GM21390 (cell line): ENCODE results near the gene GUCY1A2.

Experiments
- ATAC-seq: cut with Tn5 transposase; IDR thresholded peaks from one replicate; pipeline ENCODE4 v1.9.1; 2021; ENCODE audit not compliant: unreplicated experiment

GUCY1A2 gene

DNA sequence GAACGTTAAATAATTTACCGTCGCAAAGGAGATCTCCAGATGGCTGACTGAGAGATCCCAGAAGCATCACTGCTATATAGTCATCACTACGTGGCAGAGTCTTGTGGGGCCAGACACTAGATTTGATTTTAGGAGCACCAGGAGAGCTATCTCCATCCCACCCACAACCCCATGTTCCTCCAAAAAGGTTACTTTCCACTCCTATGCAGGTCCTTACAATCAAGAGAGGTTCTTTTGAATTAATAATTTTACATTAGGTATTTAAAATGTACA, 19.4 kb downstream of the GUCY1A2 start:
- no peak for ATAC-seq

DNA sequence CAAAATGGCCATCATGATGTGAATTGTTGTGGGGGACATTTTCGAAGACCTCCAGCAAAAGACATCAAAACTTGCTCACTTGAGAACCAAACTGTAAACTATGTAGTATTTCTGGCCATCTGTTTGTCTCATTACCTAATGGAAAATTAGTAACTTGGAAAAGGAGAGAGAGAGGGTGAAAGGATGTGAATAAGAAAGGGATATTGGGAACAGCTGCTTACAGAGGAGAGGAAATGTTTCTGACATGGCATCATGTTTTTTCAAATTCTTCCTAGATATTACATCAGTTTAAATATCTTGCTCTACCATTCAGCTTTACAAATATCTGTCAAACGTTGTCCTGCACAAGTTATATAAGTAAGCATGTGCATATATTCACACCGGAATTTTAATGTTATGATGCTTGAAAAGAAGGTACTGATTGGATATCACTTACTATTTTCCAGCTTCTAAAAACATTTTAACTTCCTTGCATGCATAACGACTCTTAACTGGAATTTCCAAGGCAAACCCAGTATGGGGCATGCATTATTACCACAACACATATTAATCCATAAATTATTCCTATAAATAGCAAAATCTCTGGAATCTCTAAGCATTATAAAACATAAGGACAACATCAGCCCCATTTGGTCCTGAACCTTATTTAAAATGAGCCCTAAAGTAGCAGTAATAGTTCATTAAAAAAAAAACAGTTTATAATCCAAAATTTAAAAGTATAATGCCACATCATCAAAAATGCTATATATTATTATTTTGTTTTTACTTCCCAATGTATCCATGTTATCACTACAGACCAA, 20.0 kb downstream of the GUCY1A2 start:
- ATAC-seq: no peak

DNA sequence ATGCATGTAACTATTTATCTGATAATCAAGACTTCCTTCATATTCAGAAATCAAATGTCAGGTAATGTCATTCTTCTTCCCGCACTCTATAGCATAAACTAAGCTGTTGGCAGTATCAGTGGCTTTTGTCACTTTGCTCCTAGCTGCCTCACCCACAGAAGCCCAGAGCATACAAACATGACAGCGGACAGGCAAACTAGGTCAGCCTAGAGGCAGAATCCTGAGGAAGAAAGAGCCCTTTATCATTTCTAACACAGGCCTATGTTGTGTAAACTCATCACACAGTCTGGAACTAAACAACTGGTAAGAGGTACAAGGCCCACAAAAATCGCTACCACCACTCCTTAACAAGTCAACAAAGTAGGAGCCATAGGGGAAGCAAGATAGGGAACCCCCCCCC, 21.0 kb downstream of the GUCY1A2 start:
- no peak for ATAC-seq

DNA sequence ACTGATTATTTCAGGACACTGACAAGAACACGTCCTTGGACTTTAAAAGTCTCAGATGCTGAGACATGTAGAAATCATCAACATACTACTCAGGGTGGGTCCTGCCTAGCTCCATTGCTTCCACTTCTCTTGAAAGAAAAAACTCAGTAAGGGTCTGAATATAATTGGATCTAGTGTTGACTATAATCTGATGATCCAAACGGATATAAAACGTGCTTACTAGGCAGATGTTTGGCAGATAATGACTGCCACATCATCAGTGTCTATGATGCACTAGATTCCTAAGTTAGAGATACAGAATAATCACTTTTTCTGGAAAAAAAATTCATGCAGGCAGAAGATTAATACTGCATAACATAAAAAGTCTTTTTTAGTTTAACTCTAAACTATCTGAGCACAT, 21.6 kb downstream of the GUCY1A2 start:
- ATAC-seq: no peak

DNA sequence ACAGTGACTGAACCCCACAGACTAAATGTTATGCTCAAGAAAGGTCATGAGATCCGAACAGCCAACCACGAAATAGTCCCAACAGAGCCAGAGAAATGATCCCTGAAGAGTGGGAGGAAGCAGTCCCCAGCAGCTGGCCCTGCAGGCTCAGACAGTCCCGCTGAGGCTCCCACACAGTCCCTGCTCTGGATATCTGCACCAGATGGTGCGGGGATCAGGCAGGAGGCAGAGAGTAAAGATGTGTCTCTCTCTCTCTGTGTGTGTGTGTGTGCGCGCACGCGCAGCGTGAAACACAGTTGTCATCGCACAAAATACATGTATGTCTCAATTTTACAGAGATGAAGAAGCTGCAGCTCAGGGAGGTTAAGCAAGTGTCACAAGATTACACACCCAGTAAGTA, 27.9 kb downstream of the GUCY1A2 start:
- no peak for ATAC-seq

DNA sequence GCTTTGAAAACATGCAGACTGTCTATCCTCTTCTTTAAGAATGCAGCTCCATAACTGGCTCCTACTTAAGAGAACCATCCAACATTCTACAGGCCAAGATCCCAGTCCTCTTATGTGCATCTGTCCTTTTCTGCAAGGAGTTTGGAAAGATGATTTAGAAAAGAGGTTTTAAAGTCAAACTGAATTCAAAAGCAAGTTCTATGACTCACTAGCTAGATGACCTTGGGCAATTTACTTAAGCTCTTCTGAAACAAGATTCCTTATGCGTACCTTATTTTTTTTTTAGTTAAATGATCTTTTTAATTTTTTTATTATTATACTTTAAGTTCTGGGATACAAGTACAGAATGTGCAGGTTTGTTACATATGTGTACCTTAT, 29.2 kb downstream of the GUCY1A2 start:
- no peak for ATAC-seq

DNA sequence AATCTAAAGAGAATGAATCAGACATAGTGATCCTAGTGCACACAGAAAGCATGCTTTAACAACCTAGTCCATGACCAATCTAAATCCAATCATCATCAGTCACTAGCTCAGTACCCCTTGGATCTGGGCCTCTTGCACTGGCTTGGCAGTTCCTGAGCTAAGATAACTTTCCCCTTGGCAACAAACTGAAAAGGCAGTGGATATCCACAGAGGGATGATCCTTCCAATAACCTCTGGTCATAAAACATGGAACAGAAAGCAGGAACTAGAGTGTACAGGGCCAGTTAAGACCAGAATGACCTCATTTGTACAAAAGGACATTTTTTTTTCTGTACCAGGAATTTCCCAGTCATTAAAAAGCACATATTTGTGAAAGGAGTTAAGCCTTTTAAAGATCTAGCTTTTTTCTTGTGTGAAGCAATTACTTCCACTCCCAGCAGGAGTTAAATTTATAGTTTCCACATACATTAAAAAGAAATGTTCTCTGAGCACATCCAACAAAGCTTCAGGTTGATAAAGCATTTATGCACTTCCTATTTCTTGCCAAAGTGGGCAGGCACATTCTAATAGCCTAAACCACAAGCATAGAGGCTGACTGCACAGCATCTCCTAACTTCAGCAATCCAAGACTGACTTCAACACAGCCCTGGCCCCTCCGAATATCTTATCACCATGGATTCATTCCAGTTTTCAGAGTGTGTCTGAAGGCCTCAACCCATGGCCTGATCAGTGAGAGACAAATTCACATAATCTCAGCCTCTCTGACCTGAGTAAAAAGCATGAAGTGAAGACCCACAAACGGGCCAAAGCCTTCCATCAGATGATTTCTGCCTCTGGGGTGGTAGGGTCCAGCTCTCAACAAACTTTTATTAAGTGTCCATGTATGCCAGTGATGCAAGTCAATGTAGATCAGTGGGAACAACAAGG, 29.9 kb downstream of the GUCY1A2 start:
- ATAC-seq: no peak

DNA sequence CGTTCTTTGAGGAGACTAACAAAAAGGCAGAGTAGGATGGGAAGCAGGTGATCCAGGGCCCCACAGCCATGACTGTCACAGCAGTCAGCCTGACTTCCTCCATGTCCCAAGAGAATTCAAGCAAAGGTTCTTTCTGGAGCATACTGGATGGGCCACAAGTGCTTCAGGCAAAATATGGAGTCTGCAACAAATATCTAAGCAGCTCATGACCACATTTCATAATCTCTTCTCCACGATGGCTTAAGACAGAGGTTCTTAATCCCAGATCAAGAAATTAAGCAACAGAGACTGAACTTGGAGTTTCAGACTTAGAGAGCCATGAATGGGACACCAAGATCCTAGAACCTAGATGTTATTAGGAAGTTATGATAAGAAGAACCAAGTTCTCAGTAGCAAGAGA, 31.6 kb downstream of the GUCY1A2 start:
- no peak for ATAC-seq

DNA sequence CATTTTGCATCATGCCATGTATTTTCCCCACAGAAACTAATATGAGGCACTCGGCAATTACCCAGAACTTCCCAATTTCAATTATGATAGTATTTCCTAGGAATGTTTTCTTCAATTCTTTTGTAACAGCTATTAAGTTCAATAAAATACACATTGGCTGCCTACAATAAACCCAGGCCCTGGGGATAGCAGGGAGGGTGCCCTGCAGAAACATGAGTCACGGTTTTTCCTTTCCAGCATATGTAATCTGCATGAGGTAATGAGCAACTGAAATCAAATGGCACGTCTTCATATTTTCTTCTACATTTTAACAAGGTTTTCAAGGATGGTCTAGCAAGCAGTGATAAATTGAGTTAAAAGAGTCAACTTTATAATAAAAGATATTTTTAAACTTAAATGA, 32.0 kb downstream of the GUCY1A2 start:
- no peak for ATAC-seq

DNA sequence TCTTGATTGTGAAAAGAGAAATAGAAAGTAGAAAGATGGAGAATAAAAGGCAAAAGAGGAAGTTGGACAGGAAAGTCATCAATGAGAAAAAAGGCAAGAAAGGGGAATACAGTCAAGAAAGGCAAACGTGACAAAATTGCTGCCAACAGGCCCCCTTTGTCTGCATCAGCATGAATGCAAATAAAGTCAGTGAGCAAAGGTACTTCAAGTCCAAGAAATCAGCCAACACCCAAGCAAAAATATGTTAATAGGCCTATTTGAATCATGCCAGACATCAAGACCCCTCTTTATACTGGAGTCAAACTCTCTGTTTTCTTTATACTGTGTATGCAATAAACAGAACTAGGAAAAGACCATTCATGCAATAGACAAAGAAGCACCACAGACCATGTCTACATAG, 34.3 kb downstream of the GUCY1A2 start:
- ATAC-seq: no peak

DNA sequence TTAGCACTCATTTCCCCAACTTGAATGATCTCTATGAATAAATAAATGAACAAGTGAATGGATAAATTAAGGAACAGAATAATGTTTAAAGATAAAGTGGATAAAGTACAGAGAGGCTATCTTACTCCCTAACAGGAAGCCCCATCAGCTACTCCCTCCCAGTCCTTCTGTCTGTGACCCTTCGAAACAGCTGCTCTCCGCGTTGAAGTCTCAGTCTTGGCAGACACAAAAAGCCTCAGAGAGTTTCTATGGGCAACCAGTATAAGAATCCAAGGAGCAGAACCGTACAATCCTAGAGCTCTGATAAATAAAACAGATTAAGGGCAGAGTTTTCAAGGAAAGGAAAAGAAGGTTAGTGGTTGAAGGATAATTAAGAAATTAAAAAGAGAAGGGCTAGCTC, 35.0 kb downstream of the GUCY1A2 start:
- no peak for ATAC-seq

DNA sequence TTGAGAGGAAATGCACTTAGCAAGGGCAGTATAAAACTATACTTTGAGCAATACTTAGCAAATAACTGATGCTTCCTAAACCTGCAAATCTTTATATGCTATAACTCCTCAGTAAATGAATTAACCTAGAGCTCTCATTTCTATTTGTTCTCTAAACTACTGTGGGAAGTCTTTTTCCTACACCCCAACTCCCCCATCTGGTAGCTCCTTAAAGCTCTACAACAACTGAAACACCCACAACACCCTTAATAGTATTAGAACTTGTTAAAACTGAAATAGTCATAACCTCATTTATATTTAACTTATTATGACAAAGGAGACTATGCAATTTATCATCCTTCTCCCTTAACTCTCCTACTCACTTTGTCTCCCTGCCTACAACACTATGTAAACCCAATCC, 43.4 kb downstream of the GUCY1A2 start:
- no peak for ATAC-seq

DNA sequence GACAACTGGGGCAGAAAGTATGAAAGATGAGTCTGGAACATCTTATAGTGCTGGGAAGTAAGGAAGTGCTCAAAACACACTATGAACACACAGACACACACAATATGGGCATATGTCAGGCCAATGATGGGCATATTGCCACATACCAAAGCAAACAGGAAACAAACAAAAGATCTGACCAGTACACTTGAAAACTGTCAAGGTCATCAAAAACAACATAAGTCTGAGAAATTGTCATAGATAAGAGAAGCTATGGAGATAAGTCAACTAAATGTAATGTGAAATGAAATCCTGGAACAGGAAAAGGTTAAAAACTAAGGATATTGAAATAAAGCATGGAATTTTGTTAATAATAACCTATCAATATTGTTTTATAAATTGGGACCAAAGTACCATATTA, 46.4 kb downstream of the GUCY1A2 start:
- ATAC-seq: no peak

DNA sequence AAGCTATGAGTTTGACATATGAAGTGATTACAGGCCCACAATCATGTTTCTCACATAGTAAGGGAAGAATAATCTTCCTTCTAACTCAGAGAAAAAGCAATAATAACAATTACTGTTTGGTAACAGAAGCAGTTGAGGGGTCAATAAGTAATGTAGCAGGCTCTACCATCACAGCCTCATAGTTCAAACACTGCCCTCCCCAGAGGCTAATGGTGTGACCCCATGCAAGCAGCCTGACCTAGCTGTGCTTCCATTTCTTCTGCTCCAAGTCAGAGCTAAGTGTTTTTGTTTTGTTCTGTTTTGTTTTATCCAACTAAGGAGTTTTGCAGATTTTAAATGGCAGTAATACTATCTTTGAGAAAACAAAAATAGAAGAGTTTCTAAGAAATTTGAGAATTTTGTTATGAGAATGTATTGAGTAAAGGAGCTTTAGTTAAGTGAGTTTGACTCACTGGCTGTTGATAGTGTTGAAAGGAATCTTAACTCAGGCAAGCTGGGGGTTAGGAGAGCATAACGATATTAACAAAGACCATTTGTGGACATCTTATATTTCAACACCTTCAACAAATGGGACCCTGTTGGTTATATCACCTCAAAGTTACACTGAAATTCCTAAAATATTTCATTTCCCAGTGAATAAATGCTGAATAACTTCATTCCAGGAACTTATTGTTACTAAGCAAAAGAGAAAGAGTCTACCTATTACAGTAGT, 48.5 kb downstream of the GUCY1A2 start:
- ATAC-seq: no peak

DNA sequence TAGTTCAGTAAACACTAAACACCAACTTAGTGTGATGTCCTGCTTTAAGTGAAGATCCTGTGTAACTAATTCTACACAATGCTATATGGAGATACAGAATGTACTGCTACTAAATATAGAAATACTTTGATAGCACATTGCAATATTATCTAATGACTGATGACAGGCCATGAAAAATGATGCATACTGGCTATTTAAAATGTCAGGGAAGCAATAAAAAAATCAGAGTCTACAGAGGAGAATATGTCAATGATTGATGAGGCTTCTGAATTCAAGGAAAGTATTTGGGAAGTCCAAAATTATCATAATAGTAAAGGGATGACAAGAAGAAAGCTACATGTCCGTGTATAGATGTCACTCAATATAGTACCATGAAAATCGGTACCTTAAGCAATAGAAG, 55.3 kb downstream of the GUCY1A2 start:
- ATAC-seq: no peak

DNA sequence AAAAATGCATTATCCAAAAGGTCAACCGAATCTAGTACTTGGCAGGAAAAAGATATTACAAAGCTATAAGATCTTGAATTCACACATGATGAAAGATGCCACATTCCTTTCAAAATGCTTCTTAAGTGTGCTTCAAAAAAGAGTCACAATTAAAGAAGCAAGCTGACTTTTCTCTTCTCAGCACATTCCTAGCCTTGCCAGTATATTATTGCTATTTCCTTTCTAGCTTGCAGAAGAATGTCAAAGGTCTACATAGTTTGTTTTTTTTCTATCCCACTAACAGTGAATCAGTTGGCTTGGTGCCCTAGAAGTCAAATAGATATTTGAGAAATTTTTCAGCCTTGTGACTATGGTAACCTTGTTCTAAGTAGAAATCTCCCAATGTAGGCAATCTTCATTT, 56.8 kb downstream of the GUCY1A2 start:
- ATAC-seq: no peak

DNA sequence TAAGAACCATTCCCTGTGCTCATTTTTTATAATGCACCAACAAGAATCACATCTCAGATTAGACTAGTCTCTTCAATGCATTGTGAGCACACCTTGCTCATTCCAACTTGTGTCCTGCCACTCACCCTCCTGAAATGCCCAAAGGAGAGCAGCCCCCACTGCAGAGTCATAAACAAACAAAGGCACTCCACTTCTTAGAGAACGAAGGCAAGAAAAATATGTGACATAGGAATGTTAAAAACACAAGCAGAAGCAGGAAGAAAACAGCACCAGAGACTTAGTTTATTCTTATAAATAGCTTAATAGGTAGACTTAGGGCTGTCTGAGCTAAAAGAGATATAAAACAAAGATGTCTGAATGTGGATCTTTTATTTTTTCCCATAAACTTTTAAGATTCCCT, 57.2 kb downstream of the GUCY1A2 start:
- no peak for ATAC-seq

DNA sequence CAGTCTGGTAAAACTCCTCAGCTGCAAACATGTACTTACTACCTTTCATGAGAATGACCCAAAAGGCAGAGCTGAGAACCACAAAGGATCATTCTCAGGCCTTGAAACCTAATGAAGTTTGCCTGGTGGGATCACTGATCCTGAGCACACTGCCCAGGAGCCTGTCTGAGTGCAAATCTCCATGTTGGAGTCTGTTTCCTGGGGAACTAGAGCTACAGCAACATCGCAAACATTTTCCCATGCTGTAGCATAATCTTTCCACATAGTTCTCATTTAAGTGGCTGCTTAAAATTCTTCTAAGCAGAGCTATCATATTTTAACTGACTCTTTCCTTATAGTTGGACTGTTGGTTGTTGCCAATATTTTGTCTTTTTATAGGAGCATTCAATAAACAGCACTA, 58.5 kb downstream of the GUCY1A2 start:
- no peak for ATAC-seq

DNA sequence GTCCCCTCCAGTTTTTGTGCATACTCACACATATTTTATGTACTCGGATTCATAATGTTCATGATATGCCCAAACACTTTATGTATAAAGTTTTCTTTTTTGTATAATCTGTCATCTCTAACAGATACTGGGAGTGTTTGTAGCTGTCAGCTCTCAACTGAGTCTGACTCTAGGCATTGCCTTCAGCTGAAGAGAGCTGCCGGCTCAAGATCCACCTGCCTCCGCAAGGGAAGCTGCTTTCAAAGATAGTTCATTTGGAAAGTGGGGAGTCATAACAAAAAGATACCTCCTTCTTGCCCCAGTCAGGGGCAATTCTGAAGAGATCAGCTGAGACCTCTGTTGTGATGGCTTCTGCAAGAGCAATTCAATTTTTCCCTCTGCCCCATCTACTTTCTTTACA, 58.9 kb downstream of the GUCY1A2 start:
- no peak for ATAC-seq

DNA sequence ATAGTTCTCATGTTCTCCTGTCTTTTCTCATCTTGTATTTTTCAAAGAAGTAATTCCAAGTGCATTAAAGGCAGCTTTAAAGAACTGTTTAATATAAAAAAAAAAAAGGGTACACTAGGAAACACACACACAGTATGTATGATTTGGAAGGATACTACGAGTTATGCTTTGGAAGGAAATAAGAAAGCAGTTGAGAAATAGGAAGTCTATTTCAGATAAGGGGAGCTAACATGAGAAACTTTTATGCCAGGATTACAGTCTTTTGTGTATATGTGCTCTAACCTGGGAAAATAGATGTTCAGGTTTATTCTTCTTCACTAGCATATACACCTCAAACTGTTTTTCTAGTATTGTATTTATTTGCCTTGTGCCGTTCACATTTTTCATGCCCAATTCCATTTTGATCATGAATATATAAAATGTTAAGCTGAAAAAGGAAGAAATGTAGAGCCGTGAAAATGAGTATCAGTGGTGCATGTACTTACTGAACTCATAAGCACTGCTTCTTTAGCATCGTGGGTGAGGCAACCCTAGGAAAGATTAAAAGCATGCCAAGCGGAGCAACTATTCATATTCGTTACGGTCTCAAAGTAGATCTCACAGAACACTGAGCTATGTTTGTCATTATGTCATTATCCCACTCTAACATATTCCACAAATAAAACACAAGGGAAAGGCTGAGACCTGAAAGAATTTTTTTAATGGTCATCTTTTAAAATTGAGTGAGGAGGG, 59.6 kb downstream of the GUCY1A2 start:
- no peak for ATAC-seq

DNA sequence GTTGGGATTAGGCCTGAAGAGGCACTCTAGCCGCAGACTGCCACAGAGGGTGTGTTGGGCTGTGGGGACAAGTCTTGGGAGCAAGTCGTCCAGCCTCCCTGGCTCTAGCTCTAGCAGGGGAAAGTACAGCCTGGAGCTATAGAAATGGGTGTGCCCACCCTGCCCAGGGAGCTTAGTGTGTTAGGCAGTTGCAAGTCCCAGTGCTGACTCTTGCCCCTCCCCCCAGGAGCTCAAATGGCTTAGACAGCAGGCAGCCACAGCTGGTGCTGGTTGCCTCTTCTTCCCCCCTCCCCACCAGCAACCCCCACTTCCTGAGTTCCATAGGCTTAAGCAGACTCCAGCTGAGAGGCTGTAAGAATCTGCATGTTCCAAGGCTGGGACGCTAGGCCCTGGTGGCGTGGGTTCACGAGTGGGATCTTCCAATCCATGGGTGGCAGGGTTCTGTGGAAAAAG, 61.2 kb downstream of the GUCY1A2 start:
- no peak for ATAC-seq
